Activated T-cell treated with anti-CD3 and anti-CD28 coated beads, Interleukin-2, amount 50 U/mL, for 72 hours (primary cell): Measurements from ENCODE around the gene USH1G. TPM values are rescaled to one million over a fixed set of nuclear protein-coding genes. Genes with fewer than 3 reads are reported as not detected.
"Not testable (repeated sequence)": the region's sequence is repeated elsewhere in the genome, so short reads cannot be mapped to it uniquely, and the experiment has no call there.

Source experiments
- ATAC-seq, 2 donors: fragments of 150-1000 bp; cut with Tn5 transposase; replicated peaks in 1 of 2; 2 replicates each; pipeline ENCODE4 v1.10.0; 2021; ENCODE audit warnings: moderate library complexity in 2 of 2, mild to moderate bottlenecking in 1 of 2
- DNase-seq, 2 donors: peaks; one replicate each; pipeline ENCODE4 v3.0.0; 2021 to 2022; ENCODE audit warnings: mixed read lengths in 1 of 2
- H3K27ac Mint-ChIP-seq: one replicate; pipeline ENCODE4 v1.8.0; 2022; ENCODE audit warnings: mild to moderate bottlenecking, moderate library complexity, mixed read lengths
- H3K27me3 Mint-ChIP-seq: one replicate; pipeline ENCODE4 v1.8.0; 2022; ENCODE audit warnings: low read depth, mixed read lengths
- H3K36me3 Mint-ChIP-seq, 2 donors: one replicate each; pipeline ENCODE4 v1.8.0; 2022; ENCODE audit warnings: mixed read lengths in 2 of 2, mild to moderate bottlenecking in 1 of 2; ENCODE audit not compliant: insufficient read depth in 2 of 2
- H3K4me1 Mint-ChIP-seq: one replicate; pipeline ENCODE4 v1.8.0; 2022; ENCODE audit warnings: low read depth, mixed read lengths
- H3K4me3 Mint-ChIP-seq, 2 donors: one replicate each; pipeline ENCODE4 v1.8.0; 2022; ENCODE audit warnings: mild to moderate bottlenecking in 2 of 2, mixed read lengths in 2 of 2, moderate library complexity in 2 of 2
- H3K9me3 Mint-ChIP-seq, 2 donors: one replicate each; pipeline ENCODE4 v1.8.0; 2022; ENCODE audit warnings: mixed read lengths in 2 of 2
- total RNA-seq, 2 donors: library from RNA; stranded (reverse); gene quantifications; one replicate each; pipeline ENCODE4 v1.2.3, GENCODE V29; 2022

The USH1G gene
- total RNA-seq, 2 donors from 2014 or later = not detected

- H3K4me1 Mint-ChIP-seq = peaks cover 36% of the 10 kb centered on the region
- not testable (repeated sequence) for DNase-seq, H3K4me3 Mint-ChIP-seq, H3K9me3 Mint-ChIP-seq, H3K27ac Mint-ChIP-seq, ATAC-seq, H3K27me3 Mint-ChIP-seq, H3K36me3 Mint-ChIP-seq
These were observed 53.0 kb downstream of the USH1G start for GRCh38 chr17:74870028-74870427.

DNA sequence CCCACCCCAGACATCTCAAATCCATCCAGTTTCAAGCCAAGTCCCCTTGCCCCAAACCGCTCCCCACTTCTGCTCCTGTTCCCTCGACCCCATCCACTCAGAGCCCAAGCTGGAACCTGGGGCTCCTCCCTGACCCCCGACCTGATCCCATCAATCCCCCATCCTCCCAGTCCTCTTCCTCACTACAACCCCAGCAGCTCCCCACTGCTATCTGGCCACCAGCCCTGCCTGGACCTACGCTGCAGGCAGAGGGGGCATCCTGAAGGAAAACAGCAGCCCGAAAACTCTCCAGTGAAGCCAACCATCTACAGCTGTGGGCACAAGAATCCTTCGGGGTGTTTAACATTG lies 54.2 kb downstream of the USH1G start:
- Mint-ChIP-seq H3K27ac (no peak overlapping the region), H3K27me3 (no peaks in the 10 kb centered on the region), H3K4me1 (peaks cover 36% of the 10 kb centered on the region), H3K36me3 (peaks cover 4 to 6% of the 10 kb centered on the region in 2 donors), H3K4me3 (no peak overlapping the region), H3K9me3 (no peaks in the 10 kb centered on the region)
- ATAC-seq (no peak), DNase-seq (no peak)

- ATAC-seq (no peak), DNase-seq (no peak)
- H3K4me1 Mint-ChIP-seq = peaks cover 33% of the 10 kb centered on the region
- no peaks in the 10 kb centered on the region for H3K9me3 Mint-ChIP-seq
- H3K27me3 Mint-ChIP-seq = no peaks in the 10 kb centered on the region
- peaks cover 3 to 10% of the 10 kb centered on the region in 2 donors for H3K36me3 Mint-ChIP-seq
- H3K4me3 Mint-ChIP-seq = no peak overlapping the region
- H3K27ac Mint-ChIP-seq = no peak overlapping the region
These were observed 54.7 kb downstream of the USH1G start for GRCh38 chr17:74868251-74868907.

DNA sequence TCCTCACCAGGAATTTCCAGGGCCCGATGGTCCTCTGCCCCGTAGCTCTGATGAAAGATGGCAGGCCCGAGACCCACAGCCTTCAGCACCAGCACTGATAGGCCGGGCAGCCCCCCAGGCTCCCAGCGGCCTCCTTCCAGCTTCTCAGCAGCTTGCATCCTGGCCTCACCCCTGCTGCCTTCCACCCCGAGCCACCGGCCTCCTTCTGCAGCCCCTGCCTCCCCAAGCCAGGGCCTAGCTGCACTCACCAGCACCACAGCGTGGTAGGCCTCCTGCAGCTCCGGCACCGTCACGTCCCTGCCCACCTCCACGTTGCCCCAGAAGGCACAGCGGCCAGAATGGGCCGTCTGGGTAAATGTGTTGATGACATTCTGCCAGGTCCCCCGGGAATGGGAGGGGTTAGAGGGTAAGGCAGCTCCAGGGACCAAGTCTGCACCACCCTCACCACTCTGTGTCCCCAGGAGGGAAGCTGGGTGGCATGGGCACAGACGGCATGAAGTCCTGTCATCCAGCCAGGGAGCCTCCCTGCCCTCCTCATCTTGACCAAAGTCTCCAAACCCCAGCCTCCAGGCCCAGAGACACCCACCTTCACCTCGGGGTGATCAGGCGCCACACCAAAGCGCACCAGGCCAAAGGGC lies 56.7 kb downstream of the USH1G start:
- DNase-seq (no peak), ATAC-seq (no peak)
- Mint-ChIP-seq H3K36me3 (peaks cover 0 to 6% of the 10 kb centered on the region in 2 donors), H3K4me1 (peaks cover 19% of the 10 kb centered on the region), H3K4me3 (no peak overlapping the region), H3K27me3 (no peaks in the 10 kb centered on the region), H3K9me3 (no peaks in the 10 kb centered on the region), H3K27ac (no peak overlapping the region)

Other genes starting within 250 kb of the USH1G start
- not detected for gene CD300LF, start 210.3 kb downstream of the USH1G start, total RNA-seq
- gene RAB37, start 186.0 kb downstream of the USH1G start, total RNA-seq = 10 to 100 TPM; 13.6 to 18.1 TPM
- gene NHERF1, start 174.6 kb downstream of the USH1G start, total RNA-seq = 10 to 100 TPM; 78.8 to 81.2 TPM
- 10 to 100 TPM; 49.7 to 58.4 TPM for gene NAT9, start 146.9 kb downstream of the USH1G start, total RNA-seq
- under 1 TPM; 0.14 to 0.37 TPM for gene GRIN2C, start 63.4 kb downstream of the USH1G start, total RNA-seq
- 10 to 100 TPM; 44.3 to 79.7 TPM for gene FDXR, start 50.3 kb downstream of the USH1G start, total RNA-seq
- gene FADS6, start 29.6 kb downstream of the USH1G start, total RNA-seq = not detected
- not detected for gene OTOP2, start 1.0 kb upstream of the USH1G start, total RNA-seq
- not detected for gene OTOP3, start 12.6 kb upstream of the USH1G start, total RNA-seq
- 1 to 10 TPM; 7.3 to 7.4 TPM for gene HID1, start 49.5 kb upstream of the USH1G start, total RNA-seq
- gene CDR2L, start 64.4 kb upstream of the USH1G start, total RNA-seq = under 1 TPM; 0.56 to 0.72 TPM
- gene MRPL58, start 89.4 kb upstream of the USH1G start, total RNA-seq = 10 to 100 TPM; 39.1 to 50.6 TPM
- gene ATP5PD, start 123.7 kb upstream of the USH1G start, total RNA-seq = 100 to 1,000 TPM; 125 to 147 TPM
- 10 to 100 TPM; 21.4 to 24.1 TPM for gene KCTD2, start 124.0 kb upstream of the USH1G start, total RNA-seq
- gene SLC16A5, start 164.7 kb upstream of the USH1G start, total RNA-seq = 1 to 10 TPM; 7.5 to 9.8 TPM
- gene ARMC7, start 186.7 kb upstream of the USH1G start, total RNA-seq = 10 to 100 TPM; 10.6 to 12.9 TPM
- gene NT5C, start 208.5 kb upstream of the USH1G start, total RNA-seq = 10 to 100 TPM; 56.5 to 65.9 TPM
- 100 to 1,000 TPM; 162 to 188 TPM for gene JPT1, start 231.3 kb upstream of the USH1G start, total RNA-seq